GM12878 (cell line): Measurements from ENCODE around the gene SVBP. TPM values are rescaled to one million over a fixed set of nuclear protein-coding genes. Genes with fewer than 3 reads are reported as not detected.

Source experiments
- BACH1 ChIP-seq: fragments of 450-650 bp; IDR thresholded peaks from 2 replicates; pipeline ENCODE4 v1.6.1; 2017; ENCODE audit warnings: mild to moderate bottlenecking, borderline replicate concordance
- BHLHE40 ChIP-seq, 2 experiments: fragments of 450-650 bp in 1 of 2; IDR thresholded peaks; 2 replicates each; pipeline ENCODE4 v1.6.1; 2011 to 2017; ENCODE audit warnings: low read depth in 2 of 2, borderline replicate concordance in 1 of 2, improper control_type of control experiment in 1 of 2, low read length in 1 of 2, mild to moderate bottlenecking in 1 of 2
- CEBPB ChIP-seq, 2 experiments: fragments of 150-350 bp in 1 of 2; IDR thresholded peaks; 2 replicates each; pipeline ENCODE4 v1.6.1; 2012 to 2014; ENCODE audit warnings: low read depth in 2 of 2, low read length in 2 of 2, borderline replicate concordance in 1 of 2, inconsistent platforms in 1 of 2
- CEBPZ ChIP-seq: fragments of 150-350 bp; IDR thresholded peaks from 2 replicates; pipeline ENCODE4 v1.6.1; 2016; ENCODE audit warnings: low read depth, low read length
- IRF5 ChIP-seq: fragments of 450-650 bp; IDR thresholded peaks from 2 replicates; pipeline ENCODE4 v1.6.1; 2017; ENCODE audit warnings: borderline replicate concordance
- KLF5 ChIP-seq: fragments of 450-650 bp; IDR thresholded peaks from 2 replicates; pipeline ENCODE4 v1.6.1; 2014; ENCODE audit warnings: mild to moderate bottlenecking; ENCODE audit not compliant: partially characterized antibody
- LARP7 ChIP-seq: fragments of 450-650 bp; IDR thresholded peaks from 2 replicates; pipeline ENCODE4 v1.6.1; 2017; ENCODE audit warnings: mild to moderate bottlenecking
- NFYB ChIP-seq: IDR thresholded peaks from 2 replicates; pipeline ENCODE4 v1.6.1; 2011; ENCODE audit warnings: low read depth, mild to moderate bottlenecking, low read length, improper control_type of control experiment, moderate library complexity; ENCODE audit not compliant: insufficient read depth
- PAX8 ChIP-seq: fragments of 450-650 bp; IDR thresholded peaks from 2 replicates; pipeline ENCODE4 v1.6.1; 2017; ENCODE audit warnings: mild to moderate bottlenecking, moderate library complexity
- POLR2A ChIP-seq: IDR thresholded peaks from 2 replicates; pipeline ENCODE4 v1.6.1; 2011; ENCODE audit warnings: low read depth, mild to moderate bottlenecking, low read length
- POLR2AphosphoS2 ChIP-seq: IDR thresholded peaks from 2 replicates; pipeline ENCODE4 v1.6.1; 2011; ENCODE audit warnings: low read depth, mild to moderate bottlenecking, low read length, improper control_type of control experiment, moderate library complexity
- POLR2AphosphoS5 ChIP-seq: IDR thresholded peaks from 2 replicates; pipeline ENCODE4 v1.6.1; 2011; ENCODE audit warnings: mild to moderate bottlenecking, low read length, inconsistent platforms
- POU2F2 ChIP-seq: IDR thresholded peaks from 3 replicates; pipeline ENCODE4 v1.6.1; 2011; ENCODE audit warnings: low read depth, mild to moderate bottlenecking, low read length, borderline replicate concordance
- SIN3A ChIP-seq: IDR thresholded peaks from 2 replicates; pipeline ENCODE4 v1.6.1; 2012; ENCODE audit warnings: low read depth, low read length, improper control_type of control experiment
- SMC3 ChIP-seq: IDR thresholded peaks from 2 replicates; pipeline ENCODE4 v1.6.1; 2011; ENCODE audit warnings: low read length, improper control_type of control experiment, borderline replicate concordance
- SP1 ChIP-seq: IDR thresholded peaks from one replicate; pipeline ENCODE4 v1.6.1; 2011; ENCODE audit warnings: low read depth, low read length
- SREBF2 ChIP-seq: IDR thresholded peaks from 2 replicates; pipeline ENCODE4 v1.6.1; 2012; ENCODE audit warnings: mild to moderate bottlenecking, low read length
- TARDBP ChIP-seq: IDR thresholded peaks from 2 replicates; pipeline ENCODE4 v1.6.1; 2016; ENCODE audit warnings: borderline replicate concordance
- ZNF207 ChIP-seq: fragments of 450-650 bp; IDR thresholded peaks from 2 replicates; pipeline ENCODE4 v1.6.1; 2014; ENCODE audit warnings: antibody characterized with exemption, mild to moderate bottlenecking, borderline replicate concordance
- ZNF622 ChIP-seq: fragments of 450-650 bp; IDR thresholded peaks from 2 replicates; pipeline ENCODE4 v1.6.1; 2017; ENCODE audit warnings: mild to moderate bottlenecking, inconsistent platforms
- polyA plus RNA-seq, 11 experiments: library from polyadenylated mRNA; depleted of rRNA in 4 of 11; unstranded in 6 of 11; stranded (reverse) in 5 of 11; fragments of >200 nt; fragmentation: Nextera tagmentation in 4 of 11; fragmentation: Illumina TruSeq in 1 of 11; extraction: Ambion mirVana in 4 of 11; extraction: Trizol in 1 of 11; gene quantifications; 1 replicate in 1 of 11; 2 replicates in 10 of 11; pipeline versions ENCODE4 v1.2.1 to v1.2.3, GENCODE V29; 2011 to 2016; ENCODE audit warnings: inconsistent platforms in 2 of 11, missing spikeins in 2 of 11, low read depth in 1 of 11
- total RNA-seq, 4 experiments: library from RNA; depleted of rRNA in 3 of 4; stranded (reverse); fragments of >200 nt in 3 of 4; fragmentation: Illumina TruSeq in 1 of 4; extraction: Trizol in 1 of 4; gene quantifications; 2 replicates each; pipeline versions ENCODE4 v1.2.1 to v1.2.3, GENCODE V29; 2013 to 2021
- TF ChIP-seq, protein P1 (sequence below): fragments of 150-350 bp; IDR thresholded peaks from 2 replicates; pipeline ENCODE4 v1.6.1; 2014; ENCODE audit warnings: mild to moderate bottlenecking, low read depth, low read length
- TF ChIP-seq, protein P2 (sequence below): IDR thresholded peaks from 2 replicates; pipeline ENCODE4 v1.6.1; 2012; ENCODE audit warnings: low read depth, low read length, improper control_type of control experiment
- TF ChIP-seq, protein P3 (sequence below): fragments of 450-650 bp; IDR thresholded peaks from 2 replicates; pipeline ENCODE4 v1.6.1; 2016; ENCODE audit warnings: mild to moderate bottlenecking

SVBP gene
- total and polyA plus RNA-seq, 10 of the 15 experiments (the other 5 are each of a cell fraction or from before 2014, with no cell fraction given), result 12.6 to 29.5 (median 19.8) TPM

GRCh38 chr1:42766741-42767509 is 50.3 kb downstream of the SVBP start, which contains the start of the genes C1orf50 and P3H1 (continued):
- TF ChIP-seq SIN3A (no peak; the same call in 1 of the 2 replicates), PAX8 (no peak), CEBPB (IDR thresholded peaks at IDR 0.05; ENCODE audit: borderline replicate concordance in 1 of 2, low read depth in 2 of 2, low read length in 2 of 2) (no peak), SMC3 (no peak), TARDBP (0 out of 2 replicates have a peak, but pooled peaks have one; percentile 8), SREBF2 (no peak), KLF5 (no peak), ZNF622 (no peak), POLR2AphosphoS2 (peak; percentile 94), BHLHE40 (IDR thresholded peaks at IDR 0.05; ENCODE audit: borderline replicate concordance in 1 of 2, low read depth in 2 of 2, low read length in 1 of 2) (peak; percentile 13 to 44; a peak in 1 of 4 replicates), POLR2A (peak; percentile 99), LARP7 (peak; percentile 96), ZNF207 (peak; percentile 47; the same call in 1 of the 2 replicates), IRF5 (no peak), POLR2AphosphoS5 (peak; percentile 97), SP1 (peak; percentile 13), NFYB (no peak; the same call in 1 of the 2 replicates), BACH1 (peak; percentile 59), POU2F2 (peak; percentile 77; the same call in 2 of the 3 replicates), CEBPZ (no peak)
- TF ChIP-seq, protein P1, sequence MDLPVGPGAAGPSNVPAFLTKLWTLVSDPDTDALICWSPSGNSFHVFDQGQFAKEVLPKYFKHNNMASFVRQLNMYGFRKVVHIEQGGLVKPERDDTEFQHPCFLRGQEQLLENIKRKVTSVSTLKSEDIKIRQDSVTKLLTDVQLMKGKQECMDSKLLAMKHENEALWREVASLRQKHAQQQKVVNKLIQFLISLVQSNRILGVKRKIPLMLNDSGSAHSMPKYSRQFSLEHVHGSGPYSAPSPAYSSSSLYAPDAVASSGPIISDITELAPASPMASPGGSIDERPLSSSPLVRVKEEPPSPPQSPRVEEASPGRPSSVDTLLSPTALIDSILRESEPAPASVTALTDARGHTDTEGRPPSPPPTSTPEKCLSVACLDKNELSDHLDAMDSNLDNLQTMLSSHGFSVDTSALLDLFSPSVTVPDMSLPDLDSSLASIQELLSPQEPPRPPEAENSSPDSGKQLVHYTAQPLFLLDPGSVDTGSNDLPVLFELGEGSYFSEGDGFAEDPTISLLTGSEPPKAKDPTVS, result no peak
- TF ChIP-seq, protein P2, sequence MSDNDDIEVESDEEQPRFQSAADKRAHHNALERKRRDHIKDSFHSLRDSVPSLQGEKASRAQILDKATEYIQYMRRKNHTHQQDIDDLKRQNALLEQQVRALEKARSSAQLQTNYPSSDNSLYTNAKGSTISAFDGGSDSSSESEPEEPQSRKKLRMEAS, result peak; percentile 23; the same call in 1 of the 2 replicates
- TF ChIP-seq, protein P3, sequence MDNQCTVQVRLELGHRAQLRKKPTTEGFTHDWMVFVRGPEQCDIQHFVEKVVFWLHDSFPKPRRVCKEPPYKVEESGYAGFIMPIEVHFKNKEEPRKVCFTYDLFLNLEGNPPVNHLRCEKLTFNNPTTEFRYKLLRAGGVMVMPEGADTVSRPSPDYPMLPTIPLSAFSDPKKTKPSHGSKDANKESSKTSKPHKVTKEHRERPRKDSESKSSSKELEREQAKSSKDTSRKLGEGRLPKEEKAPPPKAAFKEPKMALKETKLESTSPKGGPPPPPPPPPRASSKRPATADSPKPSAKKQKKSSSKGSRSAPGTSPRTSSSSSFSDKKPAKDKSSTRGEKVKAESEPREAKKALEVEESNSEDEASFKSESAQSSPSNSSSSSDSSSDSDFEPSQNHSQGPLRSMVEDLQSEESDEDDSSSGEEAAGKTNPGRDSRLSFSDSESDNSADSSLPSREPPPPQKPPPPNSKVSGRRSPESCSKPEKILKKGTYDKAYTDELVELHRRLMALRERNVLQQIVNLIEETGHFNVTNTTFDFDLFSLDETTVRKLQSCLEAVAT, result no peak
